K562 (cell line): ENCODE results near the gene IL12RB1. TPM values are rescaled to one million over a fixed set of nuclear protein-coding genes. Genes with fewer than 3 reads are reported as not detected.

ENCODE experiments used
- ATF1 ChIP-seq, 2 experiments: fragments of 450-650 bp in 1 of 2; IDR thresholded peaks; 2 replicates each; pipeline ENCODE4 v1.6.1; 2016; ENCODE audit warnings: missing compliant biosample characterization in 1 of 2, missing genetic modification characterization in 1 of 2
- CHD2 ChIP-seq: IDR thresholded peaks from 2 replicates; pipeline ENCODE4 v1.6.1; 2011; ENCODE audit warnings: low read depth, low read length
- DACH1 ChIP-seq: fragments of 450-650 bp; IDR thresholded peaks from 2 replicates; pipeline ENCODE4 v1.6.1; 2018; ENCODE audit not compliant: partially characterized antibody
- FOXA1 ChIP-seq: fragments of 450-650 bp; IDR thresholded peaks from 2 replicates; pipeline ENCODE4 v1.6.1; 2016; ENCODE audit warnings: mild to moderate bottlenecking, borderline replicate concordance
- FOXJ3 ChIP-seq: sonication (generic); formaldehyde crosslinking; IDR thresholded peaks from 2 replicates; pipeline ENCODE4 v1.4.0; 2020; ENCODE audit warnings: mild to moderate bottlenecking, missing genetic modification reagents
- GABPB2 ChIP-seq: fragments of 250-450 bp; sonication (Bioruptor Pico); conservative IDR thresholded peaks from 2 replicates; pipeline ENCODE4 v1.5.1; 2021; ENCODE audit warnings: mild to moderate bottlenecking
- HBP1 ChIP-seq: fragments of 450-650 bp; formaldehyde crosslinking; IDR thresholded peaks from 2 replicates; pipeline ENCODE4 v1.4.0; 2022; ENCODE audit warnings: missing genetic modification characterization
- KLF13 ChIP-seq: fragments of 450-650 bp; IDR thresholded peaks from 2 replicates; pipeline ENCODE4 v1.6.1; 2016; ENCODE audit warnings: missing genetic modification characterization, low read depth, mild to moderate bottlenecking, missing compliant biosample characterization, moderate library complexity, borderline replicate concordance
- L3MBTL2 ChIP-seq: fragments of 450-650 bp; IDR thresholded peaks from 2 replicates; pipeline ENCODE4 v1.6.1; 2016; ENCODE audit warnings: mild to moderate bottlenecking, moderate library complexity
- MTA3 ChIP-seq: fragments of 450-650 bp; formaldehyde crosslinking; IDR thresholded peaks from 2 replicates; pipeline ENCODE4 v1.6.1; 2017; ENCODE audit warnings: mild to moderate bottlenecking, borderline replicate concordance
- POLR2A ChIP-seq: fragments of 450-650 bp; conservative IDR thresholded peaks from 2 replicates; pipeline ENCODE4 v1.6.1; 2016
- SAFB2 ChIP-seq: fragments of 200-400 bp; formaldehyde crosslinking; IDR thresholded peaks from 2 replicates; pipeline ENCODE4 v1.6.1; 2018; ENCODE audit warnings: borderline replicate concordance, low read length, low read depth, moderate library complexity; ENCODE audit not compliant: severe bottlenecking
- VEZF1 ChIP-seq: fragments of 200-800 bp; sonication (Bioruptor generic); IDR thresholded peaks from 2 replicates; pipeline ENCODE4 v1.6.1; 2017; ENCODE audit warnings: missing genetic modification characterization, missing compliant biosample characterization
- polyA plus RNA-seq, 8 experiments: library from polyadenylated mRNA; depleted of rRNA in 4 of 8; stranded (reverse) in 5 of 8; unstranded in 3 of 8; fragments of >200 nt; fragmentation: Nextera tagmentation in 2 of 8; fragmentation: Illumina TruSeq in 1 of 8; extraction: Ambion mirVana in 2 of 8; extraction: Trizol in 1 of 8; gene quantifications; 2 replicates each; pipeline versions ENCODE4 v1.2.1 to v1.2.3, GENCODE V29; 2011 to 2014; ENCODE audit warnings: inconsistent platforms in 1 of 8, missing spikeins in 1 of 8
- total RNA-seq, 7 experiments: library from RNA; depleted of rRNA in 6 of 7; stranded (reverse); fragments of >200 nt in 6 of 7; fragmentation: Illumina TruSeq in 2 of 7; extraction: Trizol in 2 of 7; gene quantifications; 2 replicates each; pipeline versions ENCODE4 v1.2.1 to v1.2.3, GENCODE V29; 2011 to 2021; ENCODE audit warnings: low replicate concordance in 1 of 7
- TF ChIP-seq, protein P1 (sequence below), 2 experiments: fragments of 450-650 bp; IDR thresholded peaks; 2 replicates each; pipeline ENCODE4 v1.6.1; 2016
- TF ChIP-seq, protein P2 (sequence below): fragments of 250-450 bp; sonication (Bioruptor Pico); IDR thresholded peaks from 2 replicates; pipeline ENCODE4 v1.5.1; 2021; ENCODE audit warnings: mild to moderate bottlenecking
- TF ChIP-seq, protein P3 (sequence below): sonication (generic); formaldehyde crosslinking; IDR thresholded peaks from 2 replicates; pipeline ENCODE4 v1.8.0; 2022; ENCODE audit warnings: missing genetic modification reagents, mild to moderate bottlenecking, borderline replicate concordance
- TF ChIP-seq, protein P4 (sequence below): IDR thresholded peaks from 2 replicates; pipeline ENCODE4 v1.6.1; 2014; ENCODE audit warnings: antibody characterized with exemption
- TF ChIP-seq, protein P5 (sequence below): fragments of 200-800 bp; sonication (Bioruptor generic); IDR thresholded peaks from 2 replicates; pipeline ENCODE4 v1.6.1; 2017; ENCODE audit warnings: missing genetic modification characterization, missing compliant biosample characterization

Gene IL12RB1
- total and polyA plus RNA-seq, 9 of the 15 experiments (the other 6 are each of a cell fraction or from before 2014, with no cell fraction given) = 0.04 to 0.07 (median 0.06) TPM; not detected in 5

DNA sequence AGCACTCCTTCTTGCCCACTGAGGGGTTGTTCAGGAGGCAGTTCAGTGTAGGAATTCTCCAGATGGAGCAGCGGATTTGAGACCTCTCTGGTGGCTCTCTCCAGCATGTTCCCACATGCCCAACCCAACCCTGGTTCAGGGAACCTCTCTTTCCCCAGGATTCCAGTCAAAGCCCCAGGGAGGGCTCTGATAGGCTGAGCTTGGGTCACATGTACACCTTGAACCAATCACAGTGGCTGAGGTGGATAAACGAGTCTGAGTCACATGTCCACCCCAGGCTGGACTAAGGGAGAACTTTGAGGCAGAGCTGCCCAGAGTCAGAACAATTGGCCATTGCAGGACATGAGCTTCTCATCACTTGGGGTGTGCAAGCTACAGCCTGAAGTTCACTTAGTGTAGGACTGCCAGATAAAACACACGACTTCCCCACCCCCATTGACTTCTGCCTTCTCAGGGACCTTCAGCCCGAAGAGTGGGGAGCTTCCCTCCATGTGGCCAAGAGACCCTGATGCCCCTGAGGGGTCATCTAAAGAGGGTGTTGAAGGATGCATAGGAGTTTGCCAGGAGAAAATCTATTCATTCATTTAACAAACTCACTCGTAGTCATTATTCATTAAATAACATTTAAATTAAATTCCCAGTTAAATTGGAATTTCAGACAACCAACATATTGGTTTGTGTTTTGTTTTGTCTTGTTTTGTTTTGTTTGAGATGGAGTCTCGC lies 6.9 kb upstream of the IL12RB1 start (continued):
- TF ChIP-seq, protein P1, sequence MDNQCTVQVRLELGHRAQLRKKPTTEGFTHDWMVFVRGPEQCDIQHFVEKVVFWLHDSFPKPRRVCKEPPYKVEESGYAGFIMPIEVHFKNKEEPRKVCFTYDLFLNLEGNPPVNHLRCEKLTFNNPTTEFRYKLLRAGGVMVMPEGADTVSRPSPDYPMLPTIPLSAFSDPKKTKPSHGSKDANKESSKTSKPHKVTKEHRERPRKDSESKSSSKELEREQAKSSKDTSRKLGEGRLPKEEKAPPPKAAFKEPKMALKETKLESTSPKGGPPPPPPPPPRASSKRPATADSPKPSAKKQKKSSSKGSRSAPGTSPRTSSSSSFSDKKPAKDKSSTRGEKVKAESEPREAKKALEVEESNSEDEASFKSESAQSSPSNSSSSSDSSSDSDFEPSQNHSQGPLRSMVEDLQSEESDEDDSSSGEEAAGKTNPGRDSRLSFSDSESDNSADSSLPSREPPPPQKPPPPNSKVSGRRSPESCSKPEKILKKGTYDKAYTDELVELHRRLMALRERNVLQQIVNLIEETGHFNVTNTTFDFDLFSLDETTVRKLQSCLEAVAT (IDR thresholded peaks at IDR 0.05) = no peak
- no peak for TF ChIP-seq ATF1 (CRISPR knock-in tag; IDR thresholded peaks at IDR 0.05)
- TF ChIP-seq ATF1 (tag; IDR thresholded peaks at IDR 0.05) = peak; percentile 39; the same call in 1 of the 2 replicates
- TF ChIP-seq KLF13 (tag) = no peak
- TF ChIP-seq FOXA1 = no peak
- no peak for TF ChIP-seq HBP1
- TF ChIP-seq SAFB2 = no peak
- no peak for TF ChIP-seq GABPB2
- TF ChIP-seq, protein P2, sequence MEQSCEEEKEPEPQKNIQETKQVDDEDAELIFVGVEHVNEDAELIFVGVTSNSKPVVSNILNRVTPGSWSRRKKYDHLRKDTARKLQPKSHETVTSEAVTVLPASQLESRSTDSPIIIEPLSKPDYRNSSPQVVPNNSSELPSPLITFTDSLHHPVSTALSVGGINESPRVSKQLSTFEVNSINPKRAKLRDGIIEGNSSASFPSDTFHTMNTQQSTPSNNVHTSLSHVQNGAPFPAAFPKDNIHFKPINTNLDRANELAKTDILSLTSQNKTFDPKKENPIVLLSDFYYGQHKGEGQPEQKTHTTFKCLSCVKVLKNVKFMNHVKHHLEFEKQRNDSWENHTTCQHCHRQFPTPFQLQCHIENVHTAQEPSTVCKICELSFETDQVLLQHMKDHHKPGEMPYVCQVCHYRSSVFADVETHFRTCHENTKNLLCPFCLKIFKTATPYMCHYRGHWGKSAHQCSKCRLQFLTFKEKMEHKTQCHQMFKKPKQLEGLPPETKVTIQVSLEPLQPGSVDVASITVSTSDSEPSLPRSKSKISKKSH (CRISPR knock-in tag) = no peak
- TF ChIP-seq MTA3 = peak; percentile 29; the same call in 1 of the 2 replicates
- TF ChIP-seq, protein P3, sequence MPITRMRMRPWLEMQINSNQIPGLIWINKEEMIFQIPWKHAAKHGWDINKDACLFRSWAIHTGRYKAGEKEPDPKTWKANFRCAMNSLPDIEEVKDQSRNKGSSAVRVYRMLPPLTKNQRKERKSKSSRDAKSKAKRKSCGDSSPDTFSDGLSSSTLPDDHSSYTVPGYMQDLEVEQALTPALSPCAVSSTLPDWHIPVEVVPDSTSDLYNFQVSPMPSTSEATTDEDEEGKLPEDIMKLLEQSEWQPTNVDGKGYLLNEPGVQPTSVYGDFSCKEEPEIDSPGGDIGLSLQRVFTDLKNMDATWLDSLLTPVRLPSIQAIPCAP (CRISPR knock-in tag) = no peak
- TF ChIP-seq POLR2A = no peak
- TF ChIP-seq DACH1 = no peak
- TF ChIP-seq, protein P4, sequence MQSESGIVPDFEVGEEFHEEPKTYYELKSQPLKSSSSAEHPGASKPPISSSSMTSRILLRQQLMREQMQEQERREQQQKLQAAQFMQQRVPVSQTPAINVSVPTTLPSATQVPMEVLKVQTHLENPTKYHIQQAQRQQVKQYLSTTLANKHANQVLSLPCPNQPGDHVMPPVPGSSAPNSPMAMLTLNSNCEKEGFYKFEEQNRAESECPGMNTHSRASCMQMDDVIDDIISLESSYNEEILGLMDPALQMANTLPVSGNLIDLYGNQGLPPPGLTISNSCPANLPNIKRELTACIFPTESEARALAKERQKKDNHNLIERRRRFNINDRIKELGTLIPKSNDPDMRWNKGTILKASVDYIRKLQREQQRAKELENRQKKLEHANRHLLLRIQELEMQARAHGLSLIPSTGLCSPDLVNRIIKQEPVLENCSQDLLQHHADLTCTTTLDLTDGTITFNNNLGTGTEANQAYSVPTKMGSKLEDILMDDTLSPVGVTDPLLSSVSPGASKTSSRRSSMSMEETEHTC = no peak
- TF ChIP-seq, protein P5, sequence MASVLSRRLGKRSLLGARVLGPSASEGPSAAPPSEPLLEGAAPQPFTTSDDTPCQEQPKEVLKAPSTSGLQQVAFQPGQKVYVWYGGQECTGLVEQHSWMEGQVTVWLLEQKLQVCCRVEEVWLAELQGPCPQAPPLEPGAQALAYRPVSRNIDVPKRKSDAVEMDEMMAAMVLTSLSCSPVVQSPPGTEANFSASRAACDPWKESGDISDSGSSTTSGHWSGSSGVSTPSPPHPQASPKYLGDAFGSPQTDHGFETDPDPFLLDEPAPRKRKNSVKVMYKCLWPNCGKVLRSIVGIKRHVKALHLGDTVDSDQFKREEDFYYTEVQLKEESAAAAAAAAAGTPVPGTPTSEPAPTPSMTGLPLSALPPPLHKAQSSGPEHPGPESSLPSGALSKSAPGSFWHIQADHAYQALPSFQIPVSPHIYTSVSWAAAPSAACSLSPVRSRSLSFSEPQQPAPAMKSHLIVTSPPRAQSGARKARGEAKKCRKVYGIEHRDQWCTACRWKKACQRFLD (CRISPR knock-in tag) = peak; percentile 80
- peak; percentile 62 for TF ChIP-seq CHD2
- TF ChIP-seq L3MBTL2 = peak; percentile 99
- TF ChIP-seq VEZF1 = 0 out of 2 replicates have a peak, but pooled peaks have one; percentile 19
- no peak for TF ChIP-seq FOXJ3
